ENCODE results near the gene TMEM120A. TPM values are rescaled to one million over a fixed set of nuclear protein-coding genes. Genes with fewer than 3 reads are reported as not detected.

Gene TMEM120A
- polyA plus RNA-seq, 1 donor (not counting 4 experiments of a cell fraction or from before 2014, with no cell fraction given): 47.0 TPM

GRCh38 chr7:75985518-75986146 is 8.8 kb downstream of the TMEM120A start:
- H3K9me3 ChIP-seq (ENCODE audit: control insufficient read depth, low read depth, low read length): no peaks in the 10 kb centered on the region
- no peaks in the 10 kb centered on the region for H3K4me1 ChIP-seq (ENCODE audit: control insufficient read depth, extremely low read depth, insufficient read depth, low read length)
- H4K20me1 ChIP-seq (ENCODE audit: control insufficient read depth, extremely low read depth, insufficient read depth, low read length): no peaks in the 10 kb centered on the region
- no peaks in the 10 kb centered on the region for H3K9me1 ChIP-seq (ENCODE audit: control insufficient read depth, extremely low read depth, insufficient read depth, low read length)
- FAIRE-seq (no peak), DNase-seq (ENCODE audit: low read depth, low spot score) (no peak)
- H3K4me2 ChIP-seq (ENCODE audit: control insufficient read depth, extremely low read depth, insufficient read depth, low read depth, low read length): no peak overlapping the region
- H3K4me3 ChIP-seq (ENCODE audit: control insufficient read depth in 2 of 3, extremely low read depth in 1 of 3, insufficient read depth in 2 of 3, low read depth in 1 of 3, low read length in 3 of 3): no peak overlapping the region
- H3K27ac ChIP-seq (ENCODE audit: control insufficient read depth, insufficient read depth, low read length): no peak overlapping the region
- no peak overlapping the region for H3K9ac ChIP-seq (ENCODE audit: control insufficient read depth, extremely low read depth, insufficient read depth, low read length)
- no peak for TF ChIP-seq EZH2 (IDR thresholded peaks at IDR 0.05; ENCODE audit: low read length)
- no peak for TF ChIP-seq CTCF (optimal IDR thresholded peaks at IDR 0.05 in 1 of 3, IDR thresholded peaks at IDR 0.05 in 1 of 3, conservative IDR thresholded peaks at IDR 0.05 in 1 of 3; ENCODE audit: extremely low read depth in 1 of 3, insufficient read depth in 2 of 3, low read length in 3 of 3)
- dilution Hi-C loops (cut with MboI; ENCODE audit: extremely low pct_ligation_motif_present, low sequenced_read_pairs): no loop called here
- no peaks in the 10 kb centered on the region for H3K27me3 ChIP-seq (ENCODE audit: control insufficient read depth, extremely low read depth, insufficient read depth, low read length)
- H3K79me2 ChIP-seq (ENCODE audit: control insufficient read depth, insufficient read depth, low read length): no peaks in the 10 kb centered on the region
- no peak overlapping the region for H2AFZ ChIP-seq (ENCODE audit: control insufficient read depth, low read length)
- H3K36me3 ChIP-seq (ENCODE audit: control insufficient read depth in 2 of 2, extremely low read depth in 1 of 2, insufficient read depth in 2 of 2, low read length in 2 of 2): peaks cover 6 to 33% of the 10 kb centered on the region in 2 experiments

- Histone ChIP-seq H4K20me1 (ENCODE audit: control insufficient read depth, extremely low read depth, insufficient read depth, low read length) (no peaks in the 10 kb centered on the region), H3K27me3 (ENCODE audit: control insufficient read depth, extremely low read depth, insufficient read depth, low read length) (no peaks in the 10 kb centered on the region), H3K9ac (ENCODE audit: control insufficient read depth, extremely low read depth, insufficient read depth, low read length) (no peak overlapping the region), H3K36me3 (ENCODE audit: control insufficient read depth in 2 of 2, extremely low read depth in 1 of 2, insufficient read depth in 2 of 2, low read length in 2 of 2) (peaks cover 6 to 30% of the 10 kb centered on the region in 2 experiments), H3K4me2 (ENCODE audit: control insufficient read depth, extremely low read depth, insufficient read depth, low read depth, low read length) (no peak overlapping the region), H3K4me1 (ENCODE audit: control insufficient read depth, extremely low read depth, insufficient read depth, low read length) (peaks cover under 1% of the 10 kb centered on the region), H3K27ac (ENCODE audit: control insufficient read depth, insufficient read depth, low read length) (no peak overlapping the region), H3K4me3 (ENCODE audit: control insufficient read depth in 2 of 3, extremely low read depth in 1 of 3, insufficient read depth in 2 of 3, low read depth in 1 of 3, low read length in 3 of 3) (no peak overlapping the region), H2AFZ (ENCODE audit: control insufficient read depth, low read length) (no peak overlapping the region), H3K9me3 (ENCODE audit: control insufficient read depth, low read depth, low read length) (no peaks in the 10 kb centered on the region), H3K79me2 (ENCODE audit: control insufficient read depth, insufficient read depth, low read length) (no peaks in the 10 kb centered on the region), H3K9me1 (ENCODE audit: control insufficient read depth, extremely low read depth, insufficient read depth, low read length) (no peaks in the 10 kb centered on the region)
- FAIRE-seq: no peak
- no peak for DNase-seq (ENCODE audit: low read depth, low spot score)
- no peak for TF ChIP-seq EZH2 (IDR thresholded peaks at IDR 0.05; ENCODE audit: low read length)
- no peak for TF ChIP-seq CTCF (optimal IDR thresholded peaks at IDR 0.05 in 1 of 3, IDR thresholded peaks at IDR 0.05 in 1 of 3, conservative IDR thresholded peaks at IDR 0.05 in 1 of 3; ENCODE audit: extremely low read depth in 1 of 3, insufficient read depth in 2 of 3, low read length in 3 of 3)
- dilution Hi-C loops (cut with MboI; ENCODE audit: extremely low pct_ligation_motif_present, low sequenced_read_pairs): no loop called here
These were observed 9.3 kb downstream of the TMEM120A start for GRCh38 chr7:75985009-75985517.

Data from keratinocyte (primary cell).